ENCODE data around the gene ATP2B3.

The ATP2B3 gene

GRCh38 chrX:153525451-153525850, 8.0 kb downstream of the ATP2B3 start:
- TF ChIP-seq CTCF (IDR thresholded peaks at IDR 0.05; ENCODE audit: control insufficient read depth, extremely low read depth, insufficient read depth) = no peak
- no peak for DNase-seq (ENCODE audit: low read depth)
- H3K4me3 ChIP-seq (ENCODE audit: low read depth, low read length) = no peak overlapping the region

DNA sequence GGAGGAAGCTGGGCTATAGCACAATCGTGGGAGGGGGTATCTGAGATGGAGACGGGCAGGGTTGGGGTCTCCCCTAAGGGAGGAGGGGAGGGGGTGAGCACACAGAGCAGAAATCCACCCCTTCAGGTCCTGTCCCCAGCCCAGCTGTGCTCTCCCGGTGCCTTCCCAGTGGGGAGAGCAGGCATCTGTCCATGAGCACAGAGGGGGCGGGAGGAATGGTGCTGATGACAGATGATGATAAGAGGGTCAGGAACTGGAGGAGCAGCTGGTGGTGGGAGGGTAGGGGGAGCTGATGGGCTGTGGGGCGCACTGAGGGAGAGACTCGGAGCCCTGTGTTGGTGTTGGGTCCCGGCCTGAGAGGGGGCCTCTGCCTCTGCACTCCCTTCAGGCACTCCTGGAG, 8.6 kb downstream of the ATP2B3 start:
- no peak for DNase-seq (ENCODE audit: low read depth)
- no peak for TF ChIP-seq CTCF (IDR thresholded peaks at IDR 0.05; ENCODE audit: control insufficient read depth, extremely low read depth, insufficient read depth)
- no peak overlapping the region for H3K4me3 ChIP-seq (ENCODE audit: low read depth, low read length)

- no peak for TF ChIP-seq CTCF (IDR thresholded peaks at IDR 0.05; ENCODE audit: control insufficient read depth, extremely low read depth, insufficient read depth)
- no peak overlapping the region for H3K4me3 ChIP-seq (ENCODE audit: low read depth, low read length)
- DNase-seq (ENCODE audit: low read depth) = no peak
Measured at GRCh38 chrX:153526801-153527200, 9.4 kb downstream of the ATP2B3 start.

GRCh38 chrX:153527208-153527607, 9.8 kb downstream of the ATP2B3 start:
- DNase-seq (ENCODE audit: low read depth) = no peak
- TF ChIP-seq CTCF (IDR thresholded peaks at IDR 0.05; ENCODE audit: control insufficient read depth, extremely low read depth, insufficient read depth) = no peak

DNA sequence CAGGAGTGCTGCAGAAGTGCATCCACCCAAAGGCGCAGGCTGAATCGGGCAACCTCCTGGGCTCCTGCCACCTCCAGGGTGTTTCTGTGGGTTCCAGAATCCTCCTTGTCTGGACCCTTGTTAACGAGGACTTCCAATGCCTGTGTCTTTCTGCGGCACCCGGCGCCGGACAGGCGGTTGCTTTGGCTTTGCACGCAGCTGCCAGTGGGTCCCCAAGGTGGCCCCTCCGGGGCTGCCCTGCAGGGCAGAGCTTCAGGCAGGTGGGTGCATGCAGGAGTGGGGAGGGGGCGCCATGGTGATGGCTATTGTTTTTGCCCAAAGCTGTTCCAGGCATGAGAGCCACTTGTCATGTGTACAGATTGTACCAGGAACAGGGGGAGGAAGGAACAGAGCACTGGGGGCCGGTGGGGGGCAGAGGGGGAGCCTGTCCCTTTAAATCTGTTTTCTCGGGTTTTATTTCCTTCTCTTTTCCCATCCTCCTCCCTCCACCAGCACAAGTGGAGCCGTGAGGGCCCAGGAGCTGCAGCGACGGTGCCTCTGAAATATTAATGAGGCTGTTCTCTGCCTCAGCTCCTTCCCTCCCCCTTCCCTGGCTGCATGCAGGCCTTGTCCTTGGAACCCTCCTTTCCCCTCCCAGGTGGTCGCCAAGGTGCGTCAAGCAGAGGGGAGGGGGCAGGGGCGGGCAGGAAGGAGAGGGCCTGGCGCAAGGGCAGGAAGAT, 13.1 kb downstream of the ATP2B3 start:
- DNase-seq (ENCODE audit: low read depth) = no peak
- no peak overlapping the region for H3K4me3 ChIP-seq (ENCODE audit: low read depth, low read length)
- no peak for TF ChIP-seq CTCF (IDR thresholded peaks at IDR 0.05; ENCODE audit: control insufficient read depth, extremely low read depth, insufficient read depth)

More at GRCh38 chrX:153527208-153527607, 9.8 kb downstream of the ATP2B3 start:
- no peak overlapping the region for H3K4me3 ChIP-seq (ENCODE audit: low read depth, low read length)

GRCh38 chrX:153533091-153533490, 15.6 kb downstream of the ATP2B3 start:
- DNase-seq (ENCODE audit: low read depth) = no peak
- H3K4me3 ChIP-seq (ENCODE audit: low read depth, low read length) = no peak overlapping the region
- TF ChIP-seq CTCF (IDR thresholded peaks at IDR 0.05; ENCODE audit: control insufficient read depth, extremely low read depth, insufficient read depth) = no peak

- DNase-seq (ENCODE audit: low read depth) = no peak
- H3K4me3 ChIP-seq (ENCODE audit: low read depth, low read length) = no peak overlapping the region
- no peak for TF ChIP-seq CTCF (IDR thresholded peaks at IDR 0.05; ENCODE audit: control insufficient read depth, extremely low read depth, insufficient read depth)
Measured at GRCh38 chrX:153537080-153537479, 19.6 kb downstream of the ATP2B3 start.
